GM23248 (cell line): ENCODE results near the gene POLA2. TPM values are rescaled to one million over a fixed set of nuclear protein-coding genes. Genes with fewer than 3 reads are reported as not detected.
A peak's percentile ranks its signal among the peaks of the same experiment; 100 is the strongest.
"Not testable (repeated sequence)": the region's sequence is repeated elsewhere in the genome, so short reads cannot be mapped to it uniquely, and the experiment has no call there.

Source experiments
- DNase-seq: peaks from one replicate; pipeline ENCODE4 v3.0.0-alpha.2; 2015
- H2AFZ ChIP-seq: fragments of 200-600 bp; sonication (generic); 2 replicates; pipeline ENCODE4 v1.6.1; 2016; ENCODE audit warnings: antibody characterized with exemption
- H3F3A ChIP-seq: fragments of 200-600 bp; sonication (generic); 2 replicates; pipeline ENCODE4 v1.6.1; 2016; ENCODE audit warnings: mild to moderate bottlenecking, antibody characterized with exemption, mixed run types; ENCODE audit not compliant: insufficient read depth
- H3K27ac ChIP-seq: fragments of 200-600 bp; sonication (generic); 2 replicates; pipeline ENCODE4 v1.5.1; 2016; ENCODE audit warnings: mild to moderate bottlenecking
- H3K27me3 ChIP-seq: fragments of 200-600 bp; sonication (generic); replicated peaks from 2 replicates; pipeline ENCODE4 v1.6.1; 2016; ENCODE audit warnings: mild to moderate bottlenecking; ENCODE audit not compliant: insufficient read depth
- H3K36me3 ChIP-seq: fragments of 200-600 bp; sonication (generic); 2 replicates; pipeline ENCODE4 v1.6.1; 2016; ENCODE audit warnings: low read depth, mild to moderate bottlenecking
- H3K4me1 ChIP-seq: fragments of 200-600 bp; sonication (generic); 2 replicates; pipeline ENCODE4 v1.6.1; 2016; ENCODE audit warnings: mild to moderate bottlenecking; ENCODE audit not compliant: insufficient read depth
- H3K4me2 ChIP-seq: fragments of 200-600 bp; sonication (generic); one replicate; pipeline ENCODE4 v1.6.1; 2016; ENCODE audit warnings: mild to moderate bottlenecking; ENCODE audit not compliant: unreplicated experiment
- H3K4me3 ChIP-seq: fragments of 200-600 bp; sonication (generic); 2 replicates; pipeline ENCODE4 v1.5.1; 2016; ENCODE audit warnings: mild to moderate bottlenecking
- H3K79me2 ChIP-seq: fragments of 200-600 bp; sonication (generic); 2 replicates; pipeline ENCODE4 v1.6.1; 2016; ENCODE audit warnings: mild to moderate bottlenecking; ENCODE audit not compliant: insufficient read depth
- H3K9ac ChIP-seq: fragments of 200-600 bp; sonication (generic); 2 replicates; pipeline ENCODE4 v1.6.1; 2016; ENCODE audit warnings: mild to moderate bottlenecking
- H3K9me2 ChIP-seq: fragments of 200-600 bp; sonication (generic); 2 replicates; pipeline ENCODE4 v1.6.1; 2016; ENCODE audit warnings: mixed run types, mild to moderate bottlenecking, moderate library complexity; ENCODE audit not compliant: insufficient read depth
- H3K9me3 ChIP-seq: fragments of 200-600 bp; sonication (generic); one replicate; pipeline ENCODE4 v1.6.1; 2017; ENCODE audit warnings: low read depth
- H4K20me1 ChIP-seq: fragments of 200-600 bp; sonication (generic); 2 replicates; pipeline ENCODE4 v1.6.0; 2016; ENCODE audit not compliant: insufficient read depth
- EZH2 ChIP-seq: fragments of 200-600 bp; sonication (generic); IDR thresholded peaks from 2 replicates; pipeline ENCODE4 v1.6.1; 2018; ENCODE audit warnings: antibody characterized with exemption, mild to moderate bottlenecking; ENCODE audit not compliant: insufficient read depth, poor library complexity, severe bottlenecking
- EZH2phosphoT487 ChIP-seq: fragments of 200-600 bp; sonication (generic); IDR thresholded peaks from 2 replicates; pipeline ENCODE4 v1.6.1; 2018; ENCODE audit warnings: antibody characterized with exemption, moderate library complexity, mild to moderate bottlenecking, low read depth; ENCODE audit not compliant: insufficient read depth
- WGBS, 2 experiments: methylation state at CpG; one replicate each; pipeline ENCODE4 v1.1.6; 2015 to 2017; ENCODE audit warnings: low lambda C conversion rate in 2 of 2, low coverage in 1 of 2; ENCODE audit errors: missing lambda C conversion rate in 2 of 2; 5-methylcytosine and 5-hydroxymethylcytosine counted together
- in situ Hi-C: fragments of 300-500 bp; cut with MboI; formaldehyde crosslinking; loops from 2 replicates; pipeline ENCODE4 v1.15.0; 2020
- polyA plus RNA-seq: library from polyadenylated mRNA; unstranded; fragments of >200 nt; fragmentation: Nextera tagmentation; extraction: Ambion mirVana; gene quantifications from 2 replicates; pipeline ENCODE4 v1.2.1, GENCODE V29; 2016
- total RNA-seq: library from RNA; depleted of rRNA; stranded (reverse); fragments of >200 nt; shearing (Covaris generic); gene quantifications from 2 replicates; pipeline ENCODE4 v1.2.3, GENCODE V29; 2014

The POLA2 gene
- total and polyA plus RNA-seq, 2 experiments from 2014 or later, result 8.6 to 8.7 TPM

DNA sequence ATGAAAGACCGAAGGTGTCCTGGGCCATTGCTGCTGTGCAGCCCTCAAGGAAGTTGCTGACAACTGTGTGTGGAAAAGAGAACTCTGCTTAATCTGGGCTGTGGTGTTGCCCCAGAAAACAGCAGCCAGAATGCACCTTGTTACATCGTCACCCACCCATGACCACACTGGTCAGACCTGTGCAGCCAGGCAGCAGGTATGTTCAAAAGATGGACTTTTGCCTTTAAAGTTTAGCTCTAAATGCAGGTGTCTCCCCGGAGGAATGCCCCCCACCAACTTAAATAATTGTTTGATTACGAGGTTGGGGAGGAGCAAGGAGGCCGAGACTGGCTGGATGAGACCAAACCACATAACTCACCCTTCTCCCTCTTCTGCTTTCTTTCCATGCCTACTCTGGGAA, 15.3 kb upstream of the POLA2 start:
- H3K27me3 ChIP-seq, result no peaks in the 10 kb centered on the region
- H3K79me2 ChIP-seq, result no peaks in the 10 kb centered on the region
- 68 to 69% methylated on average over 5 of the region's 5 CpGs for WGBS, 2 experiments
- no peaks in the 10 kb centered on the region for H3K9me3 ChIP-seq
- H3K27ac ChIP-seq, result no peak overlapping the region
- no peaks in the 10 kb centered on the region for H3F3A ChIP-seq
- H3K36me3 ChIP-seq, result no peaks in the 10 kb centered on the region
- H3K4me1 ChIP-seq, result no peaks in the 10 kb centered on the region
- H3K4me2 ChIP-seq, result no peak overlapping the region
- DNase-seq, result no peak
- no peaks in the 10 kb centered on the region for H4K20me1 ChIP-seq
- TF ChIP-seq EZH2phosphoT487, result no peak
- TF ChIP-seq EZH2, result no peak
- no peak overlapping the region for H2AFZ ChIP-seq
- no peak overlapping the region for H3K4me3 ChIP-seq
- in situ Hi-C loops, result no loop called here
- H3K9me2 ChIP-seq, result no peaks in the 10 kb centered on the region
- H3K9ac ChIP-seq, result no peak overlapping the region

DNA sequence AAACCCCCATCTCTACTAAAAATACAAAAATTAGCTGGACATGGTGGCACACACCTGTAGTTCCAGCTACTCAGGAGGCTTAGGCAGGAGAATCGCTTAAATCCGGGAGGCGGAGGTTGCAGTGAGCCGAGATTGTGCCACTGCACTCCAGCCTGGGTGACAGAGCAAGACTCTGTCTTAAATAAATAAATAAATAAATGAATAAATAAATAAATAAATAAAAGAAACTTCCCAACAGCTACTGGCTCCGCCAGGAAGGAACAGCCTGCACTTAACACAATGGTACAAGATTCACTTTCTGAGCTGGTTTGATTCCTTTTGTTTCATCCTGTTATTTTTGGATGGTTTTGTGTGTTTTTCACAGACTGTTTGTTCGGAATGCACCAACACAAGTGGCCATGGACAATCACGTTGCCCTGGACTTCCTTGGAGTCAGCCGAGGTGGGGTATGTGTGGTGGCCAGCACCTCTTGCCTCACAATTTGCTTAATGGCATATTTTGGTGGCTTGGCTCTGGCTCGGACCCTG, 13.5 kb upstream of the POLA2 start:
- in situ Hi-C loops, H3K4me1 ChIP-seq, H4K20me1 ChIP-seq, H3K27ac ChIP-seq, H3K9ac ChIP-seq, H3F3A ChIP-seq, H3K4me3 ChIP-seq, H3K27me3 ChIP-seq, H3K36me3 ChIP-seq, H3K79me2 ChIP-seq, DNase-seq, H3K9me2 ChIP-seq, H3K4me2 ChIP-seq, H2AFZ ChIP-seq, H3K9me3 ChIP-seq: not testable (repeated sequence)
- 82 to 92% methylated on average over 8 to 9 of the region's 9 CpGs for WGBS, 2 experiments

DNA sequence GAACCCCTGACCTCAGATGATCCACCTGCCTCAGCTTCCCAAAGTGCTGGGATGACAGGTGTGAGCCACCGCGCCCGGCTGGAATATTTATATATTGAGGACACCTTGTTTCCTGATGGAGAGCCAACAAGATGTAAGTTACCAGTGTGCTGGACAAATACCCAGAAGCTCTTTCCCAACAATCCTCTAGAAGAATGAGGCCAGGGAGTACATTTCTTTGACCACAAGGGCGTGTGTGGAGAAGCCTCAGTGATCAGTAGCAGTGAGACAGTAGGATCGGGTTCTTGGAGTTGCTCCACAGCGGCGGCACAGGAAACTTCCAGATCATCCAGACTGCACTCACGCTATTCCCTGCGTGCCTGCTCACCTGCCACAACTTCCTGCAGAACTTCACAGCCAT, 10.3 kb upstream of the POLA2 start:
- Histone ChIP-seq H3K79me2 (no peaks in the 10 kb centered on the region), H3K27ac (no peak overlapping the region), H4K20me1 (no peaks in the 10 kb centered on the region), H3K27me3 (no peaks in the 10 kb centered on the region), H3K4me1 (no peaks in the 10 kb centered on the region), H3K4me2 (no peak overlapping the region), H3K9me2 (no peaks in the 10 kb centered on the region), H3F3A (no peaks in the 10 kb centered on the region), H3K36me3 (no peaks in the 10 kb centered on the region), H3K9me3 (no peaks in the 10 kb centered on the region), H2AFZ (no peak overlapping the region), H3K9ac (no peak overlapping the region), H3K4me3 (no peak overlapping the region)
- peak; percentile 28 for DNase-seq
- in situ Hi-C loops, result no loop called here
- 71 to 81% methylated on average over 9 of the region's 9 CpGs for WGBS, 2 experiments
- no peak for TF ChIP-seq EZH2
- TF ChIP-seq EZH2phosphoT487, result no peak

DNA sequence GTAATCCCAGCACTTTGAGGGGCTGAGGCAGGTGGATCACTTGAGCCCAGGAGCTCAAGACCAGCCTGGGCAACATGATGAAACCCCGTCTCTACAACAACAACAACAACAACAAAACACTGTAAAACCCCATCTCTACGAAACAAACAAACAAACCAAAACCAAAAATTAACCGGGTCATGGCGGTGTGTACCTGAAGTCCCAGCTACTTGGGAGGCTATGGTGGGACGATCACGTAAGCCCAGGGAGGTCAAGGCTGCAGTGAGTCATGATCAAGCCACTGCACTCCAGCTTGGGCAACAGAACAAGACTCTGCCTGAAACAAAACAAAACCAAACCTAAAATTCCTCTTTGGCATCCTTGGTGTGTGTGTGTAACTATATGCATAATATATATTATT, 7.0 kb upstream of the POLA2 start:
- Histone ChIP-seq H3K27me3 (no peaks in the 10 kb centered on the region), H3K4me3 (no peak overlapping the region), H3K79me2 (no peaks in the 10 kb centered on the region), H3K4me2 (no peak overlapping the region), H3K4me1 (no peaks in the 10 kb centered on the region), H3K27ac (no peak overlapping the region), H3K36me3 (no peaks in the 10 kb centered on the region), H3K9me2 (no peaks in the 10 kb centered on the region), H3F3A (no peaks in the 10 kb centered on the region), H4K20me1 (no peaks in the 10 kb centered on the region), H3K9me3 (no peaks in the 10 kb centered on the region), H2AFZ (no peak overlapping the region), H3K9ac (no peak overlapping the region)
- no peak for DNase-seq
- WGBS, 2 experiments, result 70 to 76% methylated on average over 6 of the region's 6 CpGs
- in situ Hi-C loops, result no loop called here
- TF ChIP-seq EZH2phosphoT487, result no peak
- no peak for TF ChIP-seq EZH2

DNA sequence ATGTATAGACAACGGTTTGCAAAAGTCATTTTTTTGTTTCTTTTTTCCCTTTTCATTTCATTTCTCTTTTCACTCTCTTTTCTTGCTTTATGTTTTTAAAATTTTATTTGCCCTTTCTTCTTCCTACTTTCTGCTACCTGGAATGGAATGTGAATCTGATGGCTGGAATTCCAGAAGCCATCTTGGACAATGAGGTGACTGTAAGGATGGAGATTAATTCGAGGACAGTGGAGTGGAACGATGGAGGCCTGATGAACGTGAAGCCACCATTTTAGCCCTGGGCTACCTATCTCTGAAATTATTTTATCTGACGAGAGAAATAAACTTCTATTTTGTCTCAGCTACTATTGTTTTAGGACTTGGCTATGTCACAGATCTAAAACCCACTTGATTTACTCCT, 2.8 kb upstream of the POLA2 start:
- H3K9ac ChIP-seq, result no peak overlapping the region
- H3K4me2 ChIP-seq, result no peak overlapping the region
- peaks cover 4% of the 10 kb centered on the region for H3K4me1 ChIP-seq
- no peak overlapping the region for H3K4me3 ChIP-seq
- 35 to 41% methylated on average over 5 of the region's 5 CpGs for WGBS, 2 experiments
- H2AFZ ChIP-seq, result peak overlapping the region; percentile 59
- H3K79me2 ChIP-seq, result peaks cover 18% of the 10 kb centered on the region
- no peaks in the 10 kb centered on the region for H4K20me1 ChIP-seq
- H3K9me2 ChIP-seq, result no peaks in the 10 kb centered on the region
- in situ Hi-C loops, result no loop called here
- H3F3A ChIP-seq, result no peaks in the 10 kb centered on the region
- H3K27me3 ChIP-seq, result no peaks in the 10 kb centered on the region
- no peak overlapping the region for H3K27ac ChIP-seq
- H3K36me3 ChIP-seq, result no peaks in the 10 kb centered on the region
- no peak for TF ChIP-seq EZH2phosphoT487
- DNase-seq, result no peak
- no peaks in the 10 kb centered on the region for H3K9me3 ChIP-seq
